ENCODE measurements around the gene PIGBOS1.

DNA sequence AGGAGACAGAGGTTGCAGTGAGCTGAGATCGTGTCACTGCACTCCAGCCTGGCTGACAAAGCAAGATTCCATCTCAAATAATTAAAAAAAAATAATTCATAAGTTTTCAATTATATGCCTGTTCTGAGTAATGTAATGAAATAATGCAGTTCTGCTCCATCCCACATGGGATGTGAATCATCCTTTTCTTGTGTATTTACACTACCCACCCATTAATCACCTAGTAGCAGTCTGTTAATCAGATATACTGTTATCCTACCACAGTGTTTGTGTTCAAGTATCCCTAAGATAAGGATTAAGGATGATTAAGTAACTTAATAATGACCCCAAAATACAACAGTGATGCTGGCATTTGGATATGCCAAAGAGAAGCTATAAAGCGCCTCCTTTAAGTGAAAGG lies 38.9 kb upstream of the PIGBOS1 start:
- TF ChIP-seq ZBTB7A (IDR thresholded peaks at IDR 0.05; ENCODE audit: low read depth) (no peak), CREB1 (IDR thresholded peaks at IDR 0.05; ENCODE audit: low read depth) (no peak), TEAD4 (IDR thresholded peaks at IDR 0.05) (no peak), YY1 (IDR thresholded peaks at IDR 0.05; ENCODE audit: low read depth) (no peak), EGR1 (IDR thresholded peaks at IDR 0.05) (no peak)
- TF ChIP-seq, protein P1, sequence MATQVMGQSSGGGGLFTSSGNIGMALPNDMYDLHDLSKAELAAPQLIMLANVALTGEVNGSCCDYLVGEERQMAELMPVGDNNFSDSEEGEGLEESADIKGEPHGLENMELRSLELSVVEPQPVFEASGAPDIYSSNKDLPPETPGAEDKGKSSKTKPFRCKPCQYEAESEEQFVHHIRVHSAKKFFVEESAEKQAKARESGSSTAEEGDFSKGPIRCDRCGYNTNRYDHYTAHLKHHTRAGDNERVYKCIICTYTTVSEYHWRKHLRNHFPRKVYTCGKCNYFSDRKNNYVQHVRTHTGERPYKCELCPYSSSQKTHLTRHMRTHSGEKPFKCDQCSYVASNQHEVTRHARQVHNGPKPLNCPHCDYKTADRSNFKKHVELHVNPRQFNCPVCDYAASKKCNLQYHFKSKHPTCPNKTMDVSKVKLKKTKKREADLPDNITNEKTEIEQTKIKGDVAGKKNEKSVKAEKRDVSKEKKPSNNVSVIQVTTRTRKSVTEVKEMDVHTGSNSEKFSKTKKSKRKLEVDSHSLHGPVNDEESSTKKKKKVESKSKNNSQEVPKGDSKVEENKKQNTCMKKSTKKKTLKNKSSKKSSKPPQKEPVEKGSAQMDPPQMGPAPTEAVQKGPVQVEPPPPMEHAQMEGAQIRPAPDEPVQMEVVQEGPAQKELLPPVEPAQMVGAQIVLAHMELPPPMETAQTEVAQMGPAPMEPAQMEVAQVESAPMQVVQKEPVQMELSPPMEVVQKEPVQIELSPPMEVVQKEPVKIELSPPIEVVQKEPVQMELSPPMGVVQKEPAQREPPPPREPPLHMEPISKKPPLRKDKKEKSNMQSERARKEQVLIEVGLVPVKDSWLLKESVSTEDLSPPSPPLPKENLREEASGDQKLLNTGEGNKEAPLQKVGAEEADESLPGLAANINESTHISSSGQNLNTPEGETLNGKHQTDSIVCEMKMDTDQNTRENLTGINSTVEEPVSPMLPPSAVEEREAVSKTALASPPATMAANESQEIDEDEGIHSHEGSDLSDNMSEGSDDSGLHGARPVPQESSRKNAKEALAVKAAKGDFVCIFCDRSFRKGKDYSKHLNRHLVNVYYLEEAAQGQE (IDR thresholded peaks at IDR 0.05; ENCODE audit: low read depth), result no peak
- TF ChIP-seq, protein P2, sequence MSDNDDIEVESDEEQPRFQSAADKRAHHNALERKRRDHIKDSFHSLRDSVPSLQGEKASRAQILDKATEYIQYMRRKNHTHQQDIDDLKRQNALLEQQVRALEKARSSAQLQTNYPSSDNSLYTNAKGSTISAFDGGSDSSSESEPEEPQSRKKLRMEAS (IDR thresholded peaks at IDR 0.05), result no peak
- TF ChIP-seq, protein P3, sequence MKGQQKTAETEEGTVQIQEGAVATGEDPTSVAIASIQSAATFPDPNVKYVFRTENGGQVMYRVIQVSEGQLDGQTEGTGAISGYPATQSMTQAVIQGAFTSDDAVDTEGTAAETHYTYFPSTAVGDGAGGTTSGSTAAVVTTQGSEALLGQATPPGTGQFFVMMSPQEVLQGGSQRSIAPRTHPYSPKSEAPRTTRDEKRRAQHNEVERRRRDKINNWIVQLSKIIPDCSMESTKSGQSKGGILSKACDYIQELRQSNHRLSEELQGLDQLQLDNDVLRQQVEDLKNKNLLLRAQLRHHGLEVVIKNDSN (IDR thresholded peaks at IDR 0.05), result no peak
